Measurements from ENCODE around the gene XCL2.
"Not testable (repeated sequence)": the region's sequence is repeated elsewhere in the genome, so short reads cannot be mapped to it uniquely, and the experiment has no call there.

Gene XCL2

DNA sequence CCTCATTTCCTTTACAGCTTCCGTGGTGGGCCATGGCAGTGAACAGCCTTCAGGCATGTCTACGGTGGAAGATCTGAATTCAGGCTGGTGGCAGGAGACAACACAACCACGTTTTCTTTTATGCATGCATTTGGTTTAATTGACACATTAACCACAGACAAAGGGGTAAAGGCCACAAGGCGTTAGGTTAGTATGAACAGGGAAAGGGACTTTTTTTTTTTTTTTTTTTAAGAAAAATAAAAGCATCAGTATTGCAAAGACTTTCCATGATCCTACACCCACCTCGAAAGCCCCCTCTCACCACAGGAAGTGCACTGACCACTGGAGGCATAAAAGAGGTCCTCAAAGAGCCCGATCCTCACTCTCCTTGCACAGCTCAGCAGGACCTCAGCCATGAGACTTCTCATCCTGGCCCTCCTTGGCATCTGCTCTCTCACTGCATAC is 32.5 kb upstream of the XCL2 start, which contains the start of gene XCL1:
TSS of gene XCL1 (plus strand) at position 361 of the 444 bp plus-strand sequence. CDS start at position 394, 33 bp downstream.
- H3K4me1 ChIP-seq (ENCODE audit: control insufficient read depth, insufficient read depth, low read length); H3K27me3 ChIP-seq (ENCODE audit: control insufficient read depth, insufficient read depth, low read length); H3K9ac ChIP-seq (ENCODE audit: low read length); H3K36me3 ChIP-seq (ENCODE audit: control insufficient read depth, insufficient read depth, low read length); H3K27ac ChIP-seq (ENCODE audit: low read depth, low read length); H3K4me3 ChIP-seq (ENCODE audit: low read length): not testable (repeated sequence)

DNA sequence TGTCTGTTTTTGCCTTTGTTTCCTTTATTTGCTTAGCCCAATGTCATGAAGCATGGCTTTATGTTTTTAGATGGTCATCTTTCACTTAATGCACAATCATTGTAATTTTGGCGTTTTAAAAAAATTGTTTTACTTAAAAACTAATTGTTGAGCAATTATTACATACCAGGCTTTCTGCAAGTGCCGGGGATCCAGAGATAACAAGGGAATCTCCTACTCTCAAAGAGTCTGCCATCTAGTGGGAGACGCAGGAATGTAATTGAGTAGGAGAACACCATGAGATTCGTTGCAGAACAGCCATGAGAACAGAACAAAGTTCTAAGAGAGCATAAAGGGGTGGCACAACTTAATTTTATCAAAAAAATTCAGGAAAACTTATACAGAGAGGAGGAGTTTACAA is 30.4 kb upstream of the XCL2 start:
- not testable (repeated sequence) for H3K27me3 ChIP-seq (ENCODE audit: control insufficient read depth, insufficient read depth, low read length); H3K27ac ChIP-seq (ENCODE audit: low read depth, low read length); H3K4me1 ChIP-seq (ENCODE audit: control insufficient read depth, insufficient read depth, low read length); H3K4me3 ChIP-seq (ENCODE audit: low read length); H3K9ac ChIP-seq (ENCODE audit: low read length); H3K36me3 ChIP-seq (ENCODE audit: control insufficient read depth, insufficient read depth, low read length)

DNA sequence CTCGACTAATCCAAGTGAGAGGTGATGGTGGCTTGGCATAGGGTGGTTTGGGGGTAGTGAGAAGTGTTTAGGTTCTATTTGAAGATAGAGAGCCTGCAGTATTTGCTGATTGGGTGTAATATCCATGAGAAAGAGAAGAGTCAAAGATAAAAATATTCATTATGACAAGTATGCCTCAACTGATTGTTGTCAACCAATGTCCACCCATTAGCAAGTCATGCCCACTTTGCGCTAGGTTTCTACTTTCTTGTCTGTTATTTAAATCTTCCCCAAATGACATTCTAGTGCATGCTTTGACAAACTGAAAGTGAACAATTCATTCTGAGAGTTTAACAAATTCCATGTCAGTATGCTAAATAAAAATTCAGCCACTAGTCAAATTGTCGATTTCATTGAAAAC is 28.8 kb upstream of the XCL2 start:
- H3K4me1 ChIP-seq (ENCODE audit: control insufficient read depth, insufficient read depth, low read length), result no peaks in the 10 kb centered on the region
- no peak overlapping the region for H3K27ac ChIP-seq (ENCODE audit: low read depth, low read length)
- no peaks in the 10 kb centered on the region for H3K36me3 ChIP-seq (ENCODE audit: control insufficient read depth, insufficient read depth, low read length)

DNA sequence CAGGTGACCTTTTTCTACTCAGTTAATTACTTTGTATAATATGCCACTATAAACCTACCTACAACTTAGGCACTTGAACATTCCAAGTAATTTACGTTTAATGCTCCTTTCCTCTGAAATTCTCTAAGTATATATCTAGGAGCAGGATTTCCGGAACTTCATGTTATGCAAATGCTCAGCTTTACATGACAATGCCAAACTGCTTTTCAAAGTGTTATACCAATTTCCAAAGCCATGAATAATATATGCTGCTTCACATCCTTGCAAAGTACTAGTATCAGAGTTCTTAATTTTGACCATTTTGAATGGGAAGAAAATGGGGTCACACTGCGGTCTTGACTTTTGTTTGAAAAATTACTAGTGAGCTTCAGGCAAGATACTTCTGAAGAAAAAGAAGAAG is 26.9 kb upstream of the XCL2 start:
- Histone ChIP-seq H3K4me1 (ENCODE audit: control insufficient read depth, insufficient read depth, low read length) (no peaks in the 10 kb centered on the region), H3K27ac (ENCODE audit: low read depth, low read length) (no peak overlapping the region), H3K4me3 (ENCODE audit: low read length) (no peak overlapping the region), H3K27me3 (ENCODE audit: control insufficient read depth, insufficient read depth, low read length) (no peaks in the 10 kb centered on the region), H3K9ac (ENCODE audit: low read length) (no peak overlapping the region), H3K36me3 (ENCODE audit: control insufficient read depth, insufficient read depth, low read length) (no peaks in the 10 kb centered on the region)

More for the DNA sequence above, 28.8 kb upstream of the XCL2 start:
- H3K4me3 ChIP-seq (ENCODE audit: low read length), result no peak overlapping the region
- H3K9ac ChIP-seq (ENCODE audit: low read length), result no peak overlapping the region
- no peaks in the 10 kb centered on the region for H3K27me3 ChIP-seq (ENCODE audit: control insufficient read depth, insufficient read depth, low read length)

DNA sequence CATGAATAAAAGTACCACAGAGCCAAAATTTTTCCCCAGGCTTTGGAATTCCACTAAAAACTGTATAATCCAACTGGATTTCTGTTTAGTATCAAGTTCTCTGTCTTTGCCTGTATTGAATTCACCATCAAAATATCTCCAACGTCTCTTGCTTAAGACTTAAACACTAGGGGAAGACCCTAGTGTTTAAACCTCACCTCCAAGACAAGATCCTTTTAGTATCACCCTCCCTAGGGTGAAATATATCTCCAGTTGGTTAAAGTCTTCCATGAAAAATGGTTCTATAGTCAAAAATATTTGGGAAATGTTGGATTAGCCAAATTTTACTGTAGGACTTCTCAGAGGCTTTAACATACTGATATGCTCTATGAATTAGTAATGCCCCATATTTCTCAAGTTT is 24.5 kb upstream of the XCL2 start:
- no peak overlapping the region for H3K27ac ChIP-seq (ENCODE audit: low read depth, low read length)
- H3K4me3 ChIP-seq (ENCODE audit: low read length), result no peak overlapping the region
- H3K27me3 ChIP-seq (ENCODE audit: control insufficient read depth, insufficient read depth, low read length), result no peaks in the 10 kb centered on the region
- H3K9ac ChIP-seq (ENCODE audit: low read length), result no peak overlapping the region
- H3K36me3 ChIP-seq (ENCODE audit: control insufficient read depth, insufficient read depth, low read length), result no peaks in the 10 kb centered on the region
- H3K4me1 ChIP-seq (ENCODE audit: control insufficient read depth, insufficient read depth, low read length), result no peaks in the 10 kb centered on the region

DNA sequence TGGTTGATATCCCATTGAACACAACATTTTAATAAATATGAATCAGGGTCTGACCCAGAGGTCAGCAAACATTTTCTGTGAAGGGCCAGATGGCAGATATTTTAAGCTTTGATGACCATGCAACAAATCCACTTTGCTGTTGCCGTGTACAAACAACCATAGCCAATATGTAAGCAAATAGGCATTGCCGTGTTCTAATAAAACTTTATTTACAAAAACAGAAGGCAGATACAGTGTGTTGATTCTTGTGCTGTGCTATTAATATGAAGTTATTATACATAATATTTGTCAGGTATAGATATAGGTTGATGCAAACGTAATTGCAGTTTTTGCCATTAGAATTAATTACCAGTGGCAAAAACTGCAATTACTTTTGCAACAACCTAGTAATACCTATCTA is 23.8 kb upstream of the XCL2 start:
- Histone ChIP-seq H3K4me3 (ENCODE audit: low read length) (no peak overlapping the region), H3K9ac (ENCODE audit: low read length) (no peak overlapping the region), H3K27ac (ENCODE audit: low read depth, low read length) (no peak overlapping the region), H3K4me1 (ENCODE audit: control insufficient read depth, insufficient read depth, low read length) (no peaks in the 10 kb centered on the region), H3K27me3 (ENCODE audit: control insufficient read depth, insufficient read depth, low read length) (no peaks in the 10 kb centered on the region), H3K36me3 (ENCODE audit: control insufficient read depth, insufficient read depth, low read length) (no peaks in the 10 kb centered on the region)

DNA sequence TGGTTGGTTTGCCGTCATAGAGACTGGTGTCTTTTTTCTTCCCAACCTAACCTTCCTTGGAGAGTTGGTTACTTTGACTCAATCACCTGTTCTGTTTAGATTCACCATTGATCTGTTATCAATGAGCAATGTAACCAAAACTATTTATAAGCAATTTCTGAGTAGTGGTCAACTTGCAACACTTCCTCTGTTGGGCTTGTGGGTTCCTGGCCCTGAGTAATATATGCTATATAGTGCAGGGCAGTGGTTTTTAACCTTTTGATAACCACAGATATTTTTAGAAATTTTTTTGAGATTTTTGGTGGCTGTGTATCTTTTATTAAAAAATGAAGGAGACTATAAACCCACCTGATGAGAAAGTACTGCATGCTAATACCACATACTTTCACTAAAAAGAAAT is 23.2 kb upstream of the XCL2 start:
- Histone ChIP-seq H3K9ac (ENCODE audit: low read length) (no peak overlapping the region), H3K36me3 (ENCODE audit: control insufficient read depth, insufficient read depth, low read length) (no peaks in the 10 kb centered on the region), H3K4me3 (ENCODE audit: low read length) (no peak overlapping the region), H3K27me3 (ENCODE audit: control insufficient read depth, insufficient read depth, low read length) (no peaks in the 10 kb centered on the region), H3K27ac (ENCODE audit: low read depth, low read length) (no peak overlapping the region), H3K4me1 (ENCODE audit: control insufficient read depth, insufficient read depth, low read length) (no peaks in the 10 kb centered on the region)

DNA sequence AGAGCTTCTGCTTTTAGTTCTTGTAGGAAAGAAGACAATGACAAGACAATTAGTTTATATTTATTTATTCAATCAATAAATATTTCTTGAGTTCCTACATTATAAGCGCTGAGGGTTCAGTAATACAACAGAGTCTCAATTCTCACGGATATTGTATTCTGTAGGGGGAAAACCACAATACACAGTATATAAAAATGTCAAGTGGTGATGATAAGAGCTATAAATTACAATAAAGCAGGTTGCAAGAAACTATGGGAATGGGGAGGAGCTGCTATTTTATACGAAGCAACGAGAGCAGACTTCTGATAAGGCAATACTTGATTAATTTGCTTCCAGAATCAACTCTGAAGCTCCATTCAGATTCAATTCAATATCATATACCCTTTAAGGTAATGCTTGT is 22.0 kb upstream of the XCL2 start:
- H3K27ac ChIP-seq (ENCODE audit: low read depth, low read length), result no peak overlapping the region
- no peak overlapping the region for H3K9ac ChIP-seq (ENCODE audit: low read length)
- H3K4me1 ChIP-seq (ENCODE audit: control insufficient read depth, insufficient read depth, low read length), result no peaks in the 10 kb centered on the region
- no peaks in the 10 kb centered on the region for H3K27me3 ChIP-seq (ENCODE audit: control insufficient read depth, insufficient read depth, low read length)
- no peaks in the 10 kb centered on the region for H3K36me3 ChIP-seq (ENCODE audit: control insufficient read depth, insufficient read depth, low read length)
- H3K4me3 ChIP-seq (ENCODE audit: low read length), result no peak overlapping the region

DNA sequence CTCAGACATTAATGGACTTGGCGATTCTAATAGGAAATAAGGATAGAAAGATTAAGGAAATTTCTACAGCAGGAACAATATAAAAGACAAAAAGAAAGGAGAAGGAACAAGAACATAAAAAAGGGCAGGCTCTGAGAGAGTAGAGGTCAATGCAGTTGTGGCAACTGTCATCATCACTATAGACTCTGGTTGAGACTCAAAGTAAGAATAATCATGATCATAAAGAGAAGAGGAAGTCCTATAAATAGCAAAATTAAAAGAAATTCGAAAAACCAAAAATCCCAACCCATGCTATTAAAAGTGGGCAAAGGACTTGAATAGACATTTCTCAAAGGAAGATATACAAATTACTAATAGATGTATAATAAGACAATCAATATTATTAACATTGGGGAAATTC is 18.2 kb upstream of the XCL2 start:
- H3K4me3 ChIP-seq (ENCODE audit: low read length), result no peak overlapping the region
- H3K9ac ChIP-seq (ENCODE audit: low read length), result no peak overlapping the region
- no peaks in the 10 kb centered on the region for H3K36me3 ChIP-seq (ENCODE audit: control insufficient read depth, insufficient read depth, low read length)
- no peak overlapping the region for H3K27ac ChIP-seq (ENCODE audit: low read depth, low read length)
- no peaks in the 10 kb centered on the region for H3K27me3 ChIP-seq (ENCODE audit: control insufficient read depth, insufficient read depth, low read length)
- H3K4me1 ChIP-seq (ENCODE audit: control insufficient read depth, insufficient read depth, low read length), result no peaks in the 10 kb centered on the region

DNA sequence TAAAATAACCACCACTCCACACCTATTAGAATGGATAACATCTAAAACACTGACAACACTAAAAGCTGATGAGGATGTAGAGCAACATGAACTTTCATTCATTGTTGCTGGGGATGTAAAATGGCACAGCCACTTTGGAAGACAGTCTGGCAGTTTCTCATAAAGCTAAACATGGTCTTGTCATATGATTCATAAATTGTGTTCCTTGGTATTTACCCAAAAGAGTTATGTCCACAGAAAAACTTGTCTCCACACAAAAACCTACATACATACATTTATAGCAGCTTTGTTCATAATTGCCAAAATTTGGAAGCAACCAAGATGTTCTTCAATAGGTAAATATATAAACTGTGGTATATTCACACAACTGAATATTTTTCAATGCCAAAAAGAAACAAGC is 16.6 kb upstream of the XCL2 start:
- H3K9ac ChIP-seq (ENCODE audit: low read length), result no peak overlapping the region
- no peaks in the 10 kb centered on the region for H3K36me3 ChIP-seq (ENCODE audit: control insufficient read depth, insufficient read depth, low read length)
- no peaks in the 10 kb centered on the region for H3K4me1 ChIP-seq (ENCODE audit: control insufficient read depth, insufficient read depth, low read length)
- no peaks in the 10 kb centered on the region for H3K27me3 ChIP-seq (ENCODE audit: control insufficient read depth, insufficient read depth, low read length)
- no peak overlapping the region for H3K27ac ChIP-seq (ENCODE audit: low read depth, low read length)
- H3K4me3 ChIP-seq (ENCODE audit: low read length), result no peak overlapping the region

DNA sequence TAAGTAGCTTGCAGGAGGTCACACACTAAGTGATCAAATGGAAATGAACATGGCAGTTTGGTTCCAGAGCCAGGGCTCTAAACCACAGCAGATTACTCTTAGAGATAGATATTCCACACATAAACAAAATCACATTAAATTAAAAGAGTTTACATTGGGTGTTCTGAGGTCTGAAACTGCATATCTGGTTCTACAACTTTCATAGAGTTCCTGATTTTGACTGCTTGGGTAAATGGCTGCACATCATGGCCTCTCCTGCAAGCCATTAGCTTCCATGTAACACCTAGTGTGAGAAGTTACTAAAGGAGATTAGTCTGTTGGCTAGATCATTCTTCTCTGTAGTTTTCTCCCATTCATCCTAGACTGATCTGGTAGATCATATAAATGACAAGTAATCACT is 12.8 kb upstream of the XCL2 start:
- Histone ChIP-seq H3K27me3 (ENCODE audit: control insufficient read depth, insufficient read depth, low read length) (no peaks in the 10 kb centered on the region), H3K9ac (ENCODE audit: low read length) (no peak overlapping the region), H3K4me1 (ENCODE audit: control insufficient read depth, insufficient read depth, low read length) (no peaks in the 10 kb centered on the region), H3K27ac (ENCODE audit: low read depth, low read length) (no peak overlapping the region), H3K36me3 (ENCODE audit: control insufficient read depth, insufficient read depth, low read length) (no peaks in the 10 kb centered on the region), H3K4me3 (ENCODE audit: low read length) (no peak overlapping the region)

DNA sequence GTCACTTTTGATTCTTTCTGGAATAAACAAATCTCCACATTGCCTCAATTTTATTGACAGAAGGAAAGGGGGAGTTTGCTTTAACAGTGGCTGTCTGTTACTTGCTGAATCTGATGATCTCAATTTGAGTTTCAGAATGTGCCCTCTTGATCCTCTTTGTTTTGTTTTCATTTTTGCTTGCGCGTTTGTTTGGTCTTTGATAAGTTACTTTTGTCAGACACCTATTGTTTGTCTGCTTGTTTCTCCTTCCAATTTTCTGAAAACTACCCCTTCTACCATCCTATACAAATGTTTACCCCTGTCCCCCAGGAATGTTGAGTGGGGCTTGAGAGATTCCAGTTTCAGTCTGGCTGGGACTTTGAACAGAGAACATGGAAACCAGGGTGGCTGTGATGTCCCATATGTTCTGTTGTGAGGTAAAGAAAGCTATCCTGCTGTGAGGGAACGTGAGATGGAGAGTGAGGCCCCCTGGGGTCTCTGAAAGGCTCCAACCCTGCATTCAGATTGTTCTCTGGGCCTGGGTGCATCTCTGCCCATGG is 11.8 kb upstream of the XCL2 start:
- no peak overlapping the region for H3K27ac ChIP-seq (ENCODE audit: low read depth, low read length)
- no peaks in the 10 kb centered on the region for H3K36me3 ChIP-seq (ENCODE audit: control insufficient read depth, insufficient read depth, low read length)
- H3K27me3 ChIP-seq (ENCODE audit: control insufficient read depth, insufficient read depth, low read length), result no peaks in the 10 kb centered on the region
- H3K4me1 ChIP-seq (ENCODE audit: control insufficient read depth, insufficient read depth, low read length), result no peaks in the 10 kb centered on the region
- H3K4me3 ChIP-seq (ENCODE audit: low read length), result no peak overlapping the region
- no peak overlapping the region for H3K9ac ChIP-seq (ENCODE audit: low read length)

DNA sequence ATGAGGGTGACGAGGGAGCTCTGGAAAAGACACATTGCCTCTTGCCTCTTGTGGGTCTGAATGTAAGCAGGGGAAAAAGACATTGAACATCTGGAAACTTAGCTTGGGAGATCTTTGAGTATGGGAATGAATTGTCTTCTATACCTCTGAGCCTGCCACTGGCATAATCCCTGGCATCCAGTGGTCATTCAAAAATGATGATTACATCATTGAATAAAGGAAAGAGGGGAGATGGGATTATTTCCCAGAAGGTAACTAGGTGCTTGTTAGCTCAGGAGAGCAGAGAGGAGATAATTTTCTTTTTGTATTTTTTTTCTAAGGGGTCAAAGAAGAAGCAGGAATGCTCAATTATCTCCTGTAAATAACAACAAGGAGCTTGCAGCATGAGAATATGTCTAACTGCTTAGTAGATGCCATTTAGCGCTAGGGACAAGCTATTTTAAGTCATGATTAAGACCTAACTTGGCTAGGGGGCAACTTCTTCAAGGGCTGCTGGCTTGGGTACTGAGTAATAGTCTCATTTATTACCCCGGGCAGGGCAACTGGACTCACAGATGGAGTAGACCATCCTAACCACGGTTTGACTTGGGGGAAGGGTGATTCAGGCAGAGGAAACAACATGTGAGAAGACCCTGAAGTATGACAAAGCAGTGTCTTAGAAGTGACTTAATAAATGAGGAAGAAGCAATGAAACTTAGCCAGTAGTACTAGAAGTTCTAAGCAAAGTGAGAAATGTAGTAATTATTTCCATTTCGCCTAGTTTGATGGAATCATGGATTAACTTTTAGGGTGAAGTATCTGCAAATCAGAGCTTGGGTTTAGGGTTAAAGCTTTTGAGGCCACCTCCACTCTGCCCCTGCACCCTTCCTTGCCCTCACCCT is 11.0 kb upstream of the XCL2 start:
- Histone ChIP-seq H3K27me3 (ENCODE audit: control insufficient read depth, insufficient read depth, low read length) (no peaks in the 10 kb centered on the region), H3K36me3 (ENCODE audit: control insufficient read depth, insufficient read depth, low read length) (no peaks in the 10 kb centered on the region), H3K4me3 (ENCODE audit: low read length) (no peak overlapping the region), H3K4me1 (ENCODE audit: control insufficient read depth, insufficient read depth, low read length) (no peaks in the 10 kb centered on the region), H3K9ac (ENCODE audit: low read length) (no peak overlapping the region), H3K27ac (ENCODE audit: low read depth, low read length) (no peak overlapping the region)
